IMR-90 (cell line): Measurements from ENCODE around the gene NTM.

ENCODE experiments used
- BHLHE40 ChIP-seq: fragments of 150-350 bp; IDR thresholded peaks from 2 replicates; pipeline ENCODE4 v1.6.1; 2016; ENCODE audit warnings: mild to moderate bottlenecking, low read depth, low read length
- CEBPB ChIP-seq: IDR thresholded peaks from 2 replicates; pipeline ENCODE4 v1.6.1; 2012; ENCODE audit warnings: low read depth, low read length, improper control_type of control experiment
- ELK1 ChIP-seq: fragments of 150-350 bp; IDR thresholded peaks from 2 replicates; pipeline ENCODE4 v1.6.1; 2016; ENCODE audit warnings: low read depth, mild to moderate bottlenecking, low read length, moderate library complexity, borderline replicate concordance
- FOS ChIP-seq: fragments of 150-350 bp; IDR thresholded peaks from 2 replicates; pipeline ENCODE4 v1.6.1; 2016; ENCODE audit warnings: low read depth, low read length
- MAFK ChIP-seq: IDR thresholded peaks from 2 replicates; pipeline ENCODE4 v1.6.1; 2012; ENCODE audit warnings: low read depth, low read length, improper control_type of control experiment
- MXI1 ChIP-seq: IDR thresholded peaks from 2 replicates; pipeline ENCODE4 v1.6.1; 2012; ENCODE audit warnings: low read depth, mild to moderate bottlenecking, low read length, moderate library complexity, borderline replicate concordance
- NFE2L2 ChIP-seq: fragments of 150-350 bp; IDR thresholded peaks from 2 replicates; pipeline ENCODE4 v1.6.1; 2016; ENCODE audit warnings: low read depth, mild to moderate bottlenecking, low read length
- POLR2A ChIP-seq: IDR thresholded peaks from 2 replicates; pipeline ENCODE4 v1.6.1; 2012; ENCODE audit warnings: mild to moderate bottlenecking, low read depth, low read length
- RAD21 ChIP-seq: IDR thresholded peaks from 2 replicates; pipeline ENCODE4 v1.6.1; 2012; ENCODE audit warnings: low read length, improper control_type of control experiment
- RCOR1 ChIP-seq: IDR thresholded peaks from 2 replicates; pipeline ENCODE4 v1.6.1; 2012; ENCODE audit warnings: mild to moderate bottlenecking, low read length, improper control_type of control experiment; ENCODE audit not compliant: insufficient replicate concordance
- RFX5 ChIP-seq: IDR thresholded peaks from 2 replicates; pipeline ENCODE4 v1.8.0; 2012; ENCODE audit warnings: low read depth, mild to moderate bottlenecking, low read length, moderate library complexity
- SMC3 ChIP-seq: fragments of 150-350 bp; IDR thresholded peaks from 2 replicates; pipeline ENCODE4 v1.6.1; 2016; ENCODE audit warnings: low read depth, mild to moderate bottlenecking, antibody characterized with exemption, low read length, moderate library complexity
- USF2 ChIP-seq: fragments of 150-350 bp; IDR thresholded peaks from 2 replicates; pipeline ENCODE4 v1.6.1; 2017; ENCODE audit warnings: mild to moderate bottlenecking, antibody characterized with exemption, low read length, low read depth
- TF ChIP-seq, protein P1 (sequence below): conservative IDR thresholded peaks from 2 replicates; pipeline ENCODE4 v1.5.1; 2012; ENCODE audit warnings: mild to moderate bottlenecking, low read depth, low read length, improper control_type of control experiment

DNA sequence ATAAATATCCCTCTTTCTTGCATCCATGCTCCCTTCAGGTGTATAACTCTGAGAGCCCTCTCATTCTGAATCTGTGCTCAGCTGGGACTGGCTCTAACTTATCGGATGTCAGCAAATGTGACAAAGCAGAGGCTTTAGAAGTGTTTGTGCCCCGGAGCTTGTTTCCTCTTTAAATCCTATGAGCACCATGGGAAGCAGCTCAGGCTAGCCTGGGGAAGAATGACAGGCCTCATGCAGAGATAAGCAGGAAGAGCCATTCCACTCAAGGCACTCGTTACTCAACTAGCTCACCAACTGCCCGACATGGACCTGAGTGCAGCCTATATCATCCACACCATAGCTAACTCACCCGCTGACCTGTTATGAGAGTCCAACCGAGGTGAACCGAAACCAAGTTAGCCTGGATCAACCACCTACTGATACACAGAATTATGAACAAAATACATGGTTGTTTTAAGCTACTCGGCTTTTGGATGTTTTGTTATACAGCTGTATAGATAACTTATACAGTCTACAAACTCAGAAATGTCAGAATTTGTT, 990.7 kb downstream of the NTM start:
- TF ChIP-seq, protein P1, sequence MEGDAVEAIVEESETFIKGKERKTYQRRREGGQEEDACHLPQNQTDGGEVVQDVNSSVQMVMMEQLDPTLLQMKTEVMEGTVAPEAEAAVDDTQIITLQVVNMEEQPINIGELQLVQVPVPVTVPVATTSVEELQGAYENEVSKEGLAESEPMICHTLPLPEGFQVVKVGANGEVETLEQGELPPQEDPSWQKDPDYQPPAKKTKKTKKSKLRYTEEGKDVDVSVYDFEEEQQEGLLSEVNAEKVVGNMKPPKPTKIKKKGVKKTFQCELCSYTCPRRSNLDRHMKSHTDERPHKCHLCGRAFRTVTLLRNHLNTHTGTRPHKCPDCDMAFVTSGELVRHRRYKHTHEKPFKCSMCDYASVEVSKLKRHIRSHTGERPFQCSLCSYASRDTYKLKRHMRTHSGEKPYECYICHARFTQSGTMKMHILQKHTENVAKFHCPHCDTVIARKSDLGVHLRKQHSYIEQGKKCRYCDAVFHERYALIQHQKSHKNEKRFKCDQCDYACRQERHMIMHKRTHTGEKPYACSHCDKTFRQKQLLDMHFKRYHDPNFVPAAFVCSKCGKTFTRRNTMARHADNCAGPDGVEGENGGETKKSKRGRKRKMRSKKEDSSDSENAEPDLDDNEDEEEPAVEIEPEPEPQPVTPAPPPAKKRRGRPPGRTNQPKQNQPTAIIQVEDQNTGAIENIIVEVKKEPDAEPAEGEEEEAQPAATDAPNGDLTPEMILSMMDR, result no peak
- no peak for TF ChIP-seq POLR2A
- no peak for TF ChIP-seq NFE2L2
- no peak for TF ChIP-seq MAFK
- TF ChIP-seq USF2, result no peak
- TF ChIP-seq CEBPB, result no peak
- TF ChIP-seq RCOR1, result no peak
- TF ChIP-seq BHLHE40, result no peak
- no peak for TF ChIP-seq MXI1
- TF ChIP-seq FOS, result no peak
- TF ChIP-seq RAD21, result no peak
- no peak for TF ChIP-seq RFX5
- TF ChIP-seq SMC3, result no peak
- no peak for TF ChIP-seq ELK1
